Calu3 (cell line): ENCODE data around the gene IRX5. TPM values are rescaled to one million over a fixed set of nuclear protein-coding genes. Genes with fewer than 3 reads are reported as not detected.
A peak's percentile ranks its signal among the peaks of the same experiment; 100 is the strongest.

ENCODE experiments used
- BruUV-seq: library from RNA; stranded (reverse); fragments of 400-500 nt; replicated peaks from 2 replicates; lab custom pipeline; 2021; lab: Mats Ljungman, UMichigan
- CTCF ChIA-PET: fragments of 300-600 bp; sonication (Branson Sonifier 250); formaldehyde crosslinking; loops from one replicate; lab custom pipeline; 2022; ENCODE audit warnings: antibody characterized with exemption; lab: Charles Lee
- DNase-seq: peaks from one replicate; pipeline ENCODE4 v3.0.0; 2022
- H3K27ac Mint-ChIP-seq: one replicate; pipeline ENCODE4 v1.8.0; 2022; ENCODE audit warnings: mixed read lengths; ENCODE audit not compliant: unreplicated experiment
- H3K27me3 Mint-ChIP-seq: one replicate; pipeline ENCODE4 v1.8.0; 2022; ENCODE audit warnings: mixed read lengths; ENCODE audit not compliant: unreplicated experiment
- H3K36me3 Mint-ChIP-seq: one replicate; pipeline ENCODE4 v1.8.0; 2022; ENCODE audit warnings: mild to moderate bottlenecking, moderate library complexity, mixed read lengths; ENCODE audit not compliant: insufficient read depth, unreplicated experiment
- H3K4me1 Mint-ChIP-seq: one replicate; pipeline ENCODE4 v1.8.0; 2022; ENCODE audit warnings: mild to moderate bottlenecking, low read depth, mixed read lengths; ENCODE audit not compliant: unreplicated experiment
- H3K4me3 Mint-ChIP-seq: one replicate; pipeline ENCODE4 v1.8.0; 2022; ENCODE audit warnings: mild to moderate bottlenecking, low read depth, moderate library complexity, mixed read lengths; ENCODE audit not compliant: unreplicated experiment
- H3K9me3 Mint-ChIP-seq: one replicate; pipeline ENCODE4 v1.8.0; 2022; ENCODE audit warnings: low read depth, mixed read lengths; ENCODE audit not compliant: unreplicated experiment
- intact Hi-C: fragments of 100-400 bp; cut with micrococcal nuclease; formaldehyde crosslinking; loops from one replicate; pipeline ENCODE4 v1.10.0; 2022; ENCODE audit not compliant: unreplicated experiment
- total RNA-seq: library from RNA; stranded (reverse); gene quantifications from 2 replicates; pipeline ENCODE4 v1.2.3, GENCODE V29; 2022
- TF ChIP-seq, protein P1 (sequence below): fragments of 200-600 bp; IDR thresholded peaks from one replicate; pipeline ENCODE4 v1.8.0; 2022; ENCODE audit warnings: antibody characterized with exemption; ENCODE audit not compliant: unreplicated experiment

Gene IRX5
- total RNA-seq, 1 experiment from 2014 or later = 2.5 TPM

DNA sequence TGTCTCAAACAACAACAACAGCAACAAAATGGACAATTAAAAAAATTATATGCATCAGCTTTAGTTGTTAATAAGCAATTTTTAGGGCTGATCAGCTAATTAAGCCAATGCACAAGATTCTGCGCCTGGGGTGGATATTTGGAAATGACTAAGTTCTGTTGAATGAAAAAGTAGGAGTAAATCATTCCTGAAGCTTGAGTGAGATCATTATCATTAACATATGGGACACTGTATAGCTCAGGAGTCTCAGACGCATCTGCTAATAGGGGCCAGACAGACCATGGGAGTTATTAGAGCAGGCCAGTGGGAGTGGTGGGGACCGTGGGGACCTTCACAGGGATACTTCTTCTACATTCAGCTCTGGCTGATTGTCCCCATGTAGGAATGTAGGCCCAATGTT, 22.8 kb downstream of the IRX5 start:
- peaks cover 3% of the 10 kb centered on the region for H3K9me3 Mint-ChIP-seq
- H3K27me3 Mint-ChIP-seq = peaks cover 40% of the 10 kb centered on the region
- no peak overlapping the region for H3K4me3 Mint-ChIP-seq
- no peak overlapping the region for H3K27ac Mint-ChIP-seq
- TF ChIP-seq, protein P1, sequence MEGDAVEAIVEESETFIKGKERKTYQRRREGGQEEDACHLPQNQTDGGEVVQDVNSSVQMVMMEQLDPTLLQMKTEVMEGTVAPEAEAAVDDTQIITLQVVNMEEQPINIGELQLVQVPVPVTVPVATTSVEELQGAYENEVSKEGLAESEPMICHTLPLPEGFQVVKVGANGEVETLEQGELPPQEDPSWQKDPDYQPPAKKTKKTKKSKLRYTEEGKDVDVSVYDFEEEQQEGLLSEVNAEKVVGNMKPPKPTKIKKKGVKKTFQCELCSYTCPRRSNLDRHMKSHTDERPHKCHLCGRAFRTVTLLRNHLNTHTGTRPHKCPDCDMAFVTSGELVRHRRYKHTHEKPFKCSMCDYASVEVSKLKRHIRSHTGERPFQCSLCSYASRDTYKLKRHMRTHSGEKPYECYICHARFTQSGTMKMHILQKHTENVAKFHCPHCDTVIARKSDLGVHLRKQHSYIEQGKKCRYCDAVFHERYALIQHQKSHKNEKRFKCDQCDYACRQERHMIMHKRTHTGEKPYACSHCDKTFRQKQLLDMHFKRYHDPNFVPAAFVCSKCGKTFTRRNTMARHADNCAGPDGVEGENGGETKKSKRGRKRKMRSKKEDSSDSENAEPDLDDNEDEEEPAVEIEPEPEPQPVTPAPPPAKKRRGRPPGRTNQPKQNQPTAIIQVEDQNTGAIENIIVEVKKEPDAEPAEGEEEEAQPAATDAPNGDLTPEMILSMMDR = no peak
- no peaks in the 10 kb centered on the region for H3K36me3 Mint-ChIP-seq
- DNase-seq = no peak
- intact Hi-C loops = no loop called here
- H3K4me1 Mint-ChIP-seq = no peaks in the 10 kb centered on the region
- no TSS peak for BruUV-seq
- CTCF ChIA-PET = no interaction called here

DNA sequence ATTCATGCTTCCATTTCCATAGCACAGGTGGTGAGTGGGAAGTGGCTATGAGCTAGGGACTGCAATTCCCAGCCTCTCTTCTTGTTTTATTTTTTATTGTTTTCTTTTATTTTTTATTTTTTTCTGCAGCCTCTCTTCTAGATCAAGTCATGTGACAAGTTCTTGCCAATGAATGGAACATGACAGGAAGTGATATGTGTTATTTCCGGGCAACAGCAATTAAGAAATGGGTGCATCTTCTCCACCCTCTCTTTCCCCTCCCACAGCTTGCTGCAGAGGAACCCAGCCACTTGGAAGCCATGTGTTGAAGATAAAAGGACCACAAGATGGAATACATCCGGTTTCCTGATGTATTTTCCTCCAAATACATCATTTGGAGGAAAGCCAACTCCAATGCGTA, 23.6 kb downstream of the IRX5 start:
- TF ChIP-seq, protein P1 = no peak
- Mint-ChIP-seq H3K27me3 (peaks cover 32% of the 10 kb centered on the region), H3K36me3 (no peaks in the 10 kb centered on the region), H3K4me1 (no peaks in the 10 kb centered on the region), H3K9me3 (peaks cover 3% of the 10 kb centered on the region), H3K27ac (no peak overlapping the region), H3K4me3 (no peak overlapping the region)
- DNase-seq = no peak
- no TSS peak for BruUV-seq
- intact Hi-C loops = no loop called here
- CTCF ChIA-PET = no interaction called here

- no peaks in the 10 kb centered on the region for H3K4me1 Mint-ChIP-seq
- peaks cover 25% of the 10 kb centered on the region for H3K27me3 Mint-ChIP-seq
- DNase-seq = no peak
- CTCF ChIA-PET = interaction anchor here (0.6 kb wide), 1 partner anchor 235 kb away, joined by 3 read pairs; no protein-coding TSS in a partner anchor
- H3K36me3 Mint-ChIP-seq = no peaks in the 10 kb centered on the region
- H3K27ac Mint-ChIP-seq = no peak overlapping the region
- H3K9me3 Mint-ChIP-seq = peaks cover 3% of the 10 kb centered on the region
- H3K4me3 Mint-ChIP-seq = no peak overlapping the region
- BruUV-seq = no TSS peak
- TF ChIP-seq, protein P1 = no peak
- intact Hi-C loops = loop anchor here (5.0 kb wide), 3 partner anchors 323 to 1063 kb away; no protein-coding TSS in a partner anchor
Observed at GRCh38 chr16:54955757-54956156, 25.1 kb downstream of the IRX5 start.

- intact Hi-C loops = loop anchor here (5.0 kb wide), 3 partner anchors 325 to 1065 kb away; no protein-coding TSS in a partner anchor
- no TSS peak for BruUV-seq
Observed at GRCh38 chr16:54957403-54958166, 26.9 kb downstream of the IRX5 start.

More at GRCh38 chr16:54957403-54958166, 26.9 kb downstream of the IRX5 start:
- no peak overlapping the region for H3K4me3 Mint-ChIP-seq
- H3K27ac Mint-ChIP-seq = no peak overlapping the region
- DNase-seq = peak; percentile 81
- TF ChIP-seq, protein P1 = peak; percentile 84
- H3K36me3 Mint-ChIP-seq = no peaks in the 10 kb centered on the region
- peaks cover 2% of the 10 kb centered on the region for H3K9me3 Mint-ChIP-seq
- peaks cover 33% of the 10 kb centered on the region for H3K27me3 Mint-ChIP-seq
- no peaks in the 10 kb centered on the region for H3K4me1 Mint-ChIP-seq
- CTCF ChIA-PET = interaction anchor here (0.7 to 2.3 kb wide), 4 partner anchors 86 to 1408 kb away, joined by 3 to 5 read pairs (median 4); no protein-coding TSS in a partner anchor
